GM23338 (cell line): ENCODE data around the gene DHX29. TPM values are rescaled to one million over a fixed set of nuclear protein-coding genes. Genes with fewer than 3 reads are reported as not detected.
"Not testable (repeated sequence)": the region's sequence is repeated elsewhere in the genome, so short reads cannot be mapped to it uniquely, and the experiment has no call there.

Experiments used
- ATAC-seq: fragments of 200-7000 bp; cut with Tn5 transposase; 3 replicates; pipeline ENCODE4 v1.9.1; 2020
- DNase-seq: peaks from one replicate; pipeline ENCODE4 v3.0.0-alpha.2; 2015; ENCODE audit warnings: low spot score
- H2AFZ ChIP-seq: fragments of 200-600 bp; sonication (generic); 2 replicates; pipeline ENCODE4 v1.8.0; 2016; ENCODE audit warnings: antibody characterized with exemption, mild to moderate bottlenecking, moderate library complexity
- H3F3A ChIP-seq: fragments of 200-600 bp; sonication (generic); replicated peaks from 2 replicates; pipeline ENCODE4 v1.8.0; 2017; ENCODE audit warnings: antibody characterized with exemption, mixed run types, low read depth
- H3K27ac ChIP-seq: fragments of 200-600 bp; sonication (generic); 2 replicates; pipeline ENCODE4 v1.6.1; 2016; ENCODE audit warnings: low read depth
- H3K27me3 ChIP-seq: fragments of 200-600 bp; sonication (generic); 2 replicates; pipeline ENCODE4 v1.8.0; 2016; ENCODE audit warnings: mild to moderate bottlenecking, mixed run types, moderate library complexity; ENCODE audit not compliant: insufficient read depth
- H3K36me3 ChIP-seq: fragments of 200-600 bp; sonication (generic); 2 replicates; pipeline ENCODE4 v1.8.0; 2016; ENCODE audit warnings: mild to moderate bottlenecking; ENCODE audit not compliant: insufficient read depth
- H3K4me1 ChIP-seq: fragments of 200-600 bp; sonication (generic); 2 replicates; pipeline ENCODE4 v1.8.0; 2016; ENCODE audit warnings: mild to moderate bottlenecking, moderate library complexity; ENCODE audit not compliant: insufficient read depth
- H3K4me2 ChIP-seq: fragments of 200-600 bp; sonication (generic); 2 replicates; pipeline ENCODE4 v1.7.1; 2017; ENCODE audit warnings: mixed run types
- H3K4me3 ChIP-seq: fragments of 200-600 bp; sonication (generic); 2 replicates; pipeline ENCODE4 v1.6.1; 2016; ENCODE audit warnings: mixed run types
- H3K79me2 ChIP-seq: fragments of 200-600 bp; sonication (generic); replicated peaks from 2 replicates; pipeline ENCODE4 v1.8.0; 2017; ENCODE audit warnings: mild to moderate bottlenecking; ENCODE audit not compliant: insufficient read depth
- H3K9me2 ChIP-seq: fragments of 200-600 bp; sonication (generic); 2 replicates; pipeline ENCODE4 v1.8.0; 2017; ENCODE audit not compliant: insufficient read depth
- H4K20me1 ChIP-seq: fragments of 200-600 bp; sonication (generic); replicated peaks from 2 replicates; pipeline ENCODE4 v1.8.0; 2017; ENCODE audit warnings: mild to moderate bottlenecking; ENCODE audit not compliant: insufficient read depth
- H3K27ac Mint-ChIP-seq: 2 replicates; pipeline ENCODE4 v1.8.0; 2020; ENCODE audit warnings: inconsistent platforms, mild to moderate bottlenecking, moderate library complexity, mixed read lengths
- H3K27me3 Mint-ChIP-seq: 3 replicates; pipeline ENCODE4 v1.8.0; 2022; ENCODE audit warnings: low read depth, mild to moderate bottlenecking, moderate library complexity, mixed read lengths, inconsistent platforms; ENCODE audit not compliant: insufficient read depth, poor library complexity
- H3K36me3 Mint-ChIP-seq: 3 replicates; pipeline ENCODE4 v1.8.0; 2021; ENCODE audit warnings: low read depth, mild to moderate bottlenecking, inconsistent platforms, moderate library complexity, mixed read lengths
- H3K4me1 Mint-ChIP-seq: 3 replicates; pipeline ENCODE4 v1.8.0; 2020; ENCODE audit warnings: mild to moderate bottlenecking, inconsistent platforms, mixed read lengths
- H3K4me3 Mint-ChIP-seq: 3 replicates; pipeline ENCODE4 v1.8.0; 2021; ENCODE audit warnings: moderate library complexity, mild to moderate bottlenecking, inconsistent platforms, mixed read lengths
- H3K9me3 Mint-ChIP-seq: 3 replicates; pipeline ENCODE4 v1.8.0; 2020; ENCODE audit warnings: moderate library complexity, mild to moderate bottlenecking, inconsistent platforms, mixed read lengths
- CTCF ChIP-seq, 2 experiments: fragments of 200-600 bp in 1 of 2; sonication (generic) in 1 of 2; conservative IDR thresholded peaks; 2 replicates each; pipeline versions ENCODE4 v1.5.1 to v1.6.1; 2016 to 2017; ENCODE audit warnings: antibody characterized with exemption in 2 of 2, low read depth in 2 of 2, mild to moderate bottlenecking in 2 of 2, moderate library complexity in 1 of 2
- ETS1 ChIP-seq: IDR thresholded peaks from 2 replicates; pipeline ENCODE4 v1.6.1; 2016; ENCODE audit warnings: antibody characterized with exemption
- EZH2 ChIP-seq: fragments of 200-600 bp; sonication (generic); IDR thresholded peaks from one replicate; pipeline ENCODE4 v1.8.0; 2017; ENCODE audit warnings: antibody characterized with exemption, mild to moderate bottlenecking, low read depth; ENCODE audit not compliant: unreplicated experiment
- NANOG ChIP-seq: IDR thresholded peaks from 2 replicates; pipeline ENCODE4 v1.6.1; 2016; ENCODE audit warnings: antibody characterized with exemption, borderline replicate concordance
- STAT1 ChIP-seq: IDR thresholded peaks from one replicate; pipeline ENCODE4 v1.6.1; 2016; ENCODE audit warnings: antibody characterized with exemption; ENCODE audit not compliant: unreplicated experiment
- ZNF331 ChIP-seq: fragments of 250-450 bp; sonication (Bioruptor Pico); IDR thresholded peaks from 2 replicates; pipeline ENCODE4 v1.5.0; 2020; ENCODE audit warnings: low read depth, mild to moderate bottlenecking, moderate library complexity
- polyA plus RNA-seq: library from polyadenylated mRNA; unstranded; fragments of >200 nt; fragmentation: Nextera tagmentation; extraction: Ambion mirVana; gene quantifications from 2 replicates; pipeline ENCODE4 v1.2.1, GENCODE V29; 2016
- total RNA-seq: library from RNA; depleted of rRNA; stranded (reverse); fragments of >200 nt; shearing (Covaris generic); gene quantifications from 2 replicates; pipeline ENCODE4 v1.2.3, GENCODE V29; 2014

Gene DHX29
- total and polyA plus RNA-seq, 2 experiments from 2014 or later: 34.6 to 137 TPM

- TF ChIP-seq ETS1 (no peak), NANOG (no peak), EZH2 (no peak), ZNF331 (CRISPR knock-in tag) (no peak), STAT1 (no peak)
These were observed 13.1 kb upstream of the DHX29 start (continued) for GRCh38 chr5:55320571-55320970.

- peaks cover 13% of the 10 kb centered on the region for H4K20me1 ChIP-seq
- no peaks in the 10 kb centered on the region for H3K9me3 Mint-ChIP-seq
- no peak overlapping the region for H3K27ac Mint-ChIP-seq
- H3K4me3 ChIP-seq: no peak overlapping the region
- peaks cover 38% of the 10 kb centered on the region for H3K36me3 Mint-ChIP-seq
- H3K36me3 ChIP-seq: no peaks in the 10 kb centered on the region
- H3K27me3 ChIP-seq: no peaks in the 10 kb centered on the region
- ATAC-seq: no peak
- H3K4me1 Mint-ChIP-seq: peaks cover 5% of the 10 kb centered on the region; the same call in 2 of the 3 replicates
- H3K9me2 ChIP-seq: no peaks in the 10 kb centered on the region
- no peak for TF ChIP-seq CTCF (conservative IDR thresholded peaks at IDR 0.05; ENCODE audit: low read depth in 2 of 2)
- no peak for TF ChIP-seq STAT1
- TF ChIP-seq ETS1: no peak
- H3K27ac ChIP-seq: no peak overlapping the region
- H2AFZ ChIP-seq: no peak overlapping the region
- 0 out of 2 replicates have a peak, but pooled peaks cover under 1% of the 10 kb centered on the region for H3K4me1 ChIP-seq
- H3K4me2 ChIP-seq: no peak overlapping the region
- peaks cover 90% of the 10 kb centered on the region for H3K79me2 ChIP-seq
- H3K27me3 Mint-ChIP-seq: no peaks in the 10 kb centered on the region
- DNase-seq: no peak
- H3F3A ChIP-seq: no peaks in the 10 kb centered on the region
- H3K4me3 Mint-ChIP-seq: no peak overlapping the region
These were observed 12.0 kb upstream of the DHX29 start for GRCh38 chr5:55319491-55319890.

- not testable (repeated sequence) for H2AFZ ChIP-seq, H3K27me3 ChIP-seq, H3K36me3 ChIP-seq, H3F3A ChIP-seq, H3K9me3 Mint-ChIP-seq, H3K4me3 ChIP-seq, H3K9me2 ChIP-seq, H3K4me3 Mint-ChIP-seq, H3K4me2 ChIP-seq, ATAC-seq, H3K27ac ChIP-seq, H3K27me3 Mint-ChIP-seq, DNase-seq, H3K27ac Mint-ChIP-seq
- Histone ChIP-seq H3K79me2 (peaks cover 98% of the 10 kb centered on the region), H4K20me1 (peaks cover 14% of the 10 kb centered on the region), H3K4me1 (peaks cover 11% of the 10 kb centered on the region; the same call in 1 of the 2 replicates)
- peaks cover 12% of the 10 kb centered on the region for H3K4me1 Mint-ChIP-seq
- peaks cover 35% of the 10 kb centered on the region for H3K36me3 Mint-ChIP-seq
These were observed 10.7 kb upstream of the DHX29 start for GRCh38 chr5:55318237-55318636.
